ENCODE results near the gene GMPR. TPM values are rescaled to one million over a fixed set of nuclear protein-coding genes. Genes with fewer than 3 reads are reported as not detected.

Gene GMPR
- total RNA-seq, 1 experiment from 2014 or later, result 2.0 TPM

GRCh38 chr6:16236009-16236501 is 2.3 kb upstream of the GMPR start:
- H3K4me2 ChIP-seq, result no peak overlapping the region

DNA sequence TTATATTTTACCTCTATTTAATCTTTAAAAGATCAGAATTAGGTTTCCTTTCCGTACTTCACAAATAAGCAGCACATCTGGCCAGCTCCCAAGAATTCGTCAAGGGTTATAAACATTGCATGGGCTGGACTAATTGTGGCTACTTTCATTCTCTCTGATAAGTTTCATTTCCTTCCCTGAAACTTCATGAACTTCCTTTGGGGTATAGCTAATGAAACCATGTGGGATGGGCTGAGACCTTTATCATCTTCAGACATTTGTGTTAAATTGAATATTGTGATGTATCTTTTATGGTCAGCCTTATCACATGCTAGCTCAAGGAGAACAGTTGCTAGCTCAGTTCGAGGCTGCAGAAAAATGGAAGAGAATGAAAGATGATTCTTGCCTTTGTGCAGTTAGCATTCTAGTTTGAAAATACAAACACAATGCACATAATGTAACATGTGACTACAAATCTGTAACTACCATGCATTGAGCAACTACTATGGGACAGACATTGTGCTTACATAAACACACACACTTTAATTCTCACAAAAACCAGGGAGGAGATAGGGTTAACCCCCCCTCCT is 1.7 kb upstream of the GMPR start:
- no TSS peak for BruUV-seq (replicated peaks)
- no peaks in the 10 kb centered on the region for H3K9me2 ChIP-seq (ENCODE audit: insufficient read depth)

More at GRCh38 chr6:16236009-16236501, 2.3 kb upstream of the GMPR start:
- H3K4me1 ChIP-seq (replicated peaks; ENCODE audit: insufficient read depth), result peaks cover 10% of the 10 kb centered on the region; the same call in 1 of the 2 replicates
- H3F3A ChIP-seq (ENCODE audit: insufficient read depth, low read depth), result peaks cover 5% of the 10 kb centered on the region; the same call in 1 of the 2 replicates
- CTCF ChIA-PET, result no interaction called here
- TF ChIP-seq, protein P1, sequence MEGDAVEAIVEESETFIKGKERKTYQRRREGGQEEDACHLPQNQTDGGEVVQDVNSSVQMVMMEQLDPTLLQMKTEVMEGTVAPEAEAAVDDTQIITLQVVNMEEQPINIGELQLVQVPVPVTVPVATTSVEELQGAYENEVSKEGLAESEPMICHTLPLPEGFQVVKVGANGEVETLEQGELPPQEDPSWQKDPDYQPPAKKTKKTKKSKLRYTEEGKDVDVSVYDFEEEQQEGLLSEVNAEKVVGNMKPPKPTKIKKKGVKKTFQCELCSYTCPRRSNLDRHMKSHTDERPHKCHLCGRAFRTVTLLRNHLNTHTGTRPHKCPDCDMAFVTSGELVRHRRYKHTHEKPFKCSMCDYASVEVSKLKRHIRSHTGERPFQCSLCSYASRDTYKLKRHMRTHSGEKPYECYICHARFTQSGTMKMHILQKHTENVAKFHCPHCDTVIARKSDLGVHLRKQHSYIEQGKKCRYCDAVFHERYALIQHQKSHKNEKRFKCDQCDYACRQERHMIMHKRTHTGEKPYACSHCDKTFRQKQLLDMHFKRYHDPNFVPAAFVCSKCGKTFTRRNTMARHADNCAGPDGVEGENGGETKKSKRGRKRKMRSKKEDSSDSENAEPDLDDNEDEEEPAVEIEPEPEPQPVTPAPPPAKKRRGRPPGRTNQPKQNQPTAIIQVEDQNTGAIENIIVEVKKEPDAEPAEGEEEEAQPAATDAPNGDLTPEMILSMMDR (conservative IDR thresholded peaks at IDR 0.05), result no peak
- TF ChIP-seq EZH2 (IDR thresholded peaks at IDR 0.05; ENCODE audit: low read depth), result no peak
- H3K4me3 ChIP-seq, result no peak overlapping the region
- BruUV-seq (replicated peaks), result no TSS peak
- no peak overlapping the region for H3K27ac ChIP-seq
- no peaks in the 10 kb centered on the region for H4K20me1 ChIP-seq (ENCODE audit: insufficient read depth)
- H3K27me3 ChIP-seq (ENCODE audit: insufficient read depth, low read depth), result peaks cover 83% of the 10 kb centered on the region
- H3K9me3 ChIP-seq (ENCODE audit: insufficient read depth, low read depth), result no peaks in the 10 kb centered on the region
- H2AFZ ChIP-seq, result no peak overlapping the region
- no peaks in the 10 kb centered on the region for H3K9me2 ChIP-seq (ENCODE audit: insufficient read depth)
- no peaks in the 10 kb centered on the region for H3K36me3 ChIP-seq (ENCODE audit: low read depth)
- H3K79me2 ChIP-seq (ENCODE audit: low read depth), result no peaks in the 10 kb centered on the region
- intact Hi-C loops (cut with micrococcal nuclease; ENCODE audit: unreplicated experiment), result loop anchor here (5.0 to 10.0 kb wide), 2 partner anchors 96 to 859 kb away; no protein-coding TSS in a partner anchor
- no peak for DNase-seq
- POLR2A ChIA-PET (ENCODE audit: unreplicated experiment), result interaction anchor here (0.6 kb wide), 1 partner anchor 31 kb away, joined by 3 read pairs; no protein-coding TSS in a partner anchor

GRCh38 chr6:16237242-16237641 is 1.1 kb upstream of the GMPR start:
- Histone ChIP-seq H3K36me3 (ENCODE audit: low read depth) (no peaks in the 10 kb centered on the region), H3K27ac (no peak overlapping the region), H3K4me3 (no peak overlapping the region), H3K9me3 (ENCODE audit: insufficient read depth, low read depth) (no peaks in the 10 kb centered on the region), H3K27me3 (ENCODE audit: insufficient read depth, low read depth) (peaks cover 74% of the 10 kb centered on the region), H3K4me1 (replicated peaks; ENCODE audit: insufficient read depth) (peaks cover 10% of the 10 kb centered on the region; the same call in 1 of the 2 replicates), H3K79me2 (ENCODE audit: low read depth) (no peaks in the 10 kb centered on the region), H3F3A (ENCODE audit: insufficient read depth, low read depth) (peaks cover 5% of the 10 kb centered on the region; the same call in 1 of the 2 replicates), H2AFZ (no peak overlapping the region), H3K9me2 (ENCODE audit: insufficient read depth) (no peaks in the 10 kb centered on the region), H3K4me2 (no peak overlapping the region), H4K20me1 (ENCODE audit: insufficient read depth) (no peaks in the 10 kb centered on the region)
- CTCF ChIA-PET, result interaction anchor here (0.6 kb wide), 1 partner anchor 59 kb away, joined by 6 read pairs; no protein-coding TSS in a partner anchor
- DNase-seq, result no peak
- no peak for TF ChIP-seq EZH2 (IDR thresholded peaks at IDR 0.05; ENCODE audit: low read depth)
- TF ChIP-seq, protein P1 (conservative IDR thresholded peaks at IDR 0.05), result no peak
- POLR2A ChIA-PET (ENCODE audit: unreplicated experiment), result no interaction called here
- BruUV-seq (replicated peaks), result no TSS peak
- intact Hi-C loops (cut with micrococcal nuclease; ENCODE audit: unreplicated experiment), result loop anchor here (5.0 to 10.0 kb wide), 2 partner anchors 95 to 858 kb away; no protein-coding TSS in a partner anchor

More for the DNA sequence above, 1.7 kb upstream of the GMPR start:
- Histone ChIP-seq H4K20me1 (ENCODE audit: insufficient read depth) (no peaks in the 10 kb centered on the region), H3F3A (ENCODE audit: insufficient read depth, low read depth) (peaks cover 5% of the 10 kb centered on the region; the same call in 1 of the 2 replicates), H3K27me3 (ENCODE audit: insufficient read depth, low read depth) (peaks cover 79% of the 10 kb centered on the region), H3K4me2 (0 out of 2 replicates have a peak overlapping the region, but pooled peaks have one; percentile 39), H3K79me2 (ENCODE audit: low read depth) (no peaks in the 10 kb centered on the region), H3K27ac (no peak overlapping the region), H3K4me1 (replicated peaks; ENCODE audit: insufficient read depth) (peaks cover 10% of the 10 kb centered on the region; the same call in 1 of the 2 replicates), H3K9me3 (ENCODE audit: insufficient read depth, low read depth) (no peaks in the 10 kb centered on the region), H3K36me3 (ENCODE audit: low read depth) (no peaks in the 10 kb centered on the region), H2AFZ (no peak overlapping the region), H3K4me3 (no peak overlapping the region)
- intact Hi-C loops (cut with micrococcal nuclease; ENCODE audit: unreplicated experiment), result loop anchor here (5.0 to 10.0 kb wide), 2 partner anchors 96 to 858 kb away; no protein-coding TSS in a partner anchor
- ChIA-PET CTCF (no interaction called here), POLR2A (ENCODE audit: unreplicated experiment) (interaction anchor here (0.6 kb wide), 1 partner anchor 30 kb away, joined by 3 read pairs; no protein-coding TSS in a partner anchor)
- no peak for DNase-seq
- TF ChIP-seq EZH2 (IDR thresholded peaks at IDR 0.05; ENCODE audit: low read depth), result no peak
- TF ChIP-seq, protein P1 (conservative IDR thresholded peaks at IDR 0.05), result no peak

All from PC-9 (cell line).